WTC11 (cell line): Measurements from ENCODE around the gene SLC6A15. TPM values are rescaled to one million over a fixed set of nuclear protein-coding genes. Genes with fewer than 3 reads are reported as not detected.

Experiments used
- ATAC-seq: fragments of 200-7000 bp; cut with Tn5 transposase; 2 replicates; pipeline ENCODE4 v1.10.0; 2021; ENCODE audit warnings: mild to moderate bottlenecking, moderate library complexity
- CTCF ChIA-PET: fragments of 300-600 bp; sonication (Branson Sonifier 250); formaldehyde crosslinking; loops from one replicate; lab custom pipeline; 2021; ENCODE audit warnings: antibody characterized with exemption; lab: Charles Lee
- POLR2A ChIA-PET: fragments of 350-600 bp; sonication (Branson Sonifier 250); formaldehyde crosslinking; loops from one replicate; lab custom pipeline; 2021; ENCODE audit warnings: antibody characterized with exemption; lab: Charles Lee
- DNase-seq: peaks from one replicate; pipeline ENCODE4 v3.0.0; 2021; ENCODE audit warnings: low spot score
- H3K27ac Mint-ChIP-seq: 2 replicates; pipeline ENCODE4 v1.8.0; 2021; ENCODE audit warnings: mixed read lengths
- H3K27me3 Mint-ChIP-seq: 2 replicates; pipeline ENCODE4 v1.8.0; 2021; ENCODE audit warnings: low read depth, mild to moderate bottlenecking, moderate library complexity, mixed read lengths
- H3K36me3 Mint-ChIP-seq: 2 replicates; pipeline ENCODE4 v1.8.0; 2021; ENCODE audit warnings: mixed read lengths
- H3K4me1 Mint-ChIP-seq: 2 replicates; pipeline ENCODE4 v1.8.0; 2022; ENCODE audit warnings: mixed read lengths
- H3K4me3 Mint-ChIP-seq: 2 replicates; pipeline ENCODE4 v1.8.0; 2021; ENCODE audit warnings: mild to moderate bottlenecking, moderate library complexity, mixed read lengths
- H3K9me3 Mint-ChIP-seq: 2 replicates; pipeline ENCODE4 v1.8.0; 2021; ENCODE audit warnings: mixed read lengths
- AFF4 ChIP-seq: sonication (generic); formaldehyde crosslinking; IDR thresholded peaks from 2 replicates; pipeline ENCODE4 v1.8.1; 2023; ENCODE audit warnings: mild to moderate bottlenecking, missing genetic modification reagents, borderline replicate concordance
- ATF1 ChIP-seq: sonication (generic); formaldehyde crosslinking; IDR thresholded peaks from 2 replicates; pipeline ENCODE4 v1.8.1; 2023; ENCODE audit warnings: mild to moderate bottlenecking, moderate library complexity, missing genetic modification reagents
- ATF2 ChIP-seq: sonication (generic); formaldehyde crosslinking; IDR thresholded peaks from 2 replicates; pipeline ENCODE4 v1.8.1; 2022; ENCODE audit warnings: low read depth, missing genetic modification reagents, borderline replicate concordance
- CBFB ChIP-seq: sonication (generic); formaldehyde crosslinking; IDR thresholded peaks from 2 replicates; pipeline ENCODE4 v1.8.1; 2022; ENCODE audit warnings: mild to moderate bottlenecking, low read depth, missing genetic modification reagents
- CREB1 ChIP-seq: sonication (generic); formaldehyde crosslinking; IDR thresholded peaks from 2 replicates; pipeline ENCODE4 v1.8.0; 2023; ENCODE audit warnings: mild to moderate bottlenecking, missing genetic modification reagents
- EMX1 ChIP-seq: fragments of 250-450 bp; sonication (Bioruptor Pico); IDR thresholded peaks from 2 replicates; pipeline ENCODE4 v1.8.0; 2021; ENCODE audit warnings: mild to moderate bottlenecking
- FOXP4 ChIP-seq: sonication (generic); formaldehyde crosslinking; IDR thresholded peaks from 2 replicates; pipeline ENCODE4 v1.8.0; 2022; ENCODE audit warnings: mild to moderate bottlenecking, missing genetic modification reagents
- NFYB ChIP-seq: sonication (generic); formaldehyde crosslinking; conservative IDR thresholded peaks from 2 replicates; pipeline ENCODE4 v1.8.0; 2022; ENCODE audit warnings: low read depth, missing genetic modification reagents
- RELA ChIP-seq: sonication (generic); formaldehyde crosslinking; IDR thresholded peaks from 2 replicates; pipeline ENCODE4 v1.8.1; 2022; ENCODE audit warnings: missing genetic modification reagents, mild to moderate bottlenecking, borderline replicate concordance
- SMAD3 ChIP-seq: sonication (generic); formaldehyde crosslinking; IDR thresholded peaks from 2 replicates; pipeline ENCODE4 v1.8.0; 2022; ENCODE audit warnings: missing genetic modification reagents, mild to moderate bottlenecking, borderline replicate concordance
- SP1 ChIP-seq: sonication (generic); formaldehyde crosslinking; conservative IDR thresholded peaks from 2 replicates; pipeline ENCODE4 v1.8.1; 2022; ENCODE audit warnings: missing genetic modification reagents
- USF2 ChIP-seq: sonication (generic); formaldehyde crosslinking; IDR thresholded peaks from 2 replicates; pipeline ENCODE4 v1.8.1; 2023; ENCODE audit warnings: mild to moderate bottlenecking, missing genetic modification reagents, moderate library complexity
- ZNF263 ChIP-seq: sonication (generic); formaldehyde crosslinking; IDR thresholded peaks from 2 replicates; pipeline ENCODE4 v1.8.1; 2022; ENCODE audit warnings: low read depth, mild to moderate bottlenecking, moderate library complexity, missing genetic modification reagents
- ZNF317 ChIP-seq: sonication (generic); formaldehyde crosslinking; IDR thresholded peaks from 2 replicates; pipeline ENCODE4 v1.8.1; 2023; ENCODE audit warnings: low read depth, mild to moderate bottlenecking, moderate library complexity, missing genetic modification reagents, borderline replicate concordance
- ZNF396 ChIP-seq: fragments of 250-450 bp; sonication (Bioruptor Pico); IDR thresholded peaks from 2 replicates; pipeline ENCODE4 v1.8.0; 2021; ENCODE audit warnings: mild to moderate bottlenecking, moderate library complexity, borderline replicate concordance
- ZNF416 ChIP-seq: fragments of 250-450 bp; sonication (Bioruptor Pico); IDR thresholded peaks from 2 replicates; pipeline ENCODE4 v1.9.0; 2021; ENCODE audit warnings: mild to moderate bottlenecking, inconsistent platforms
- ZNF512 ChIP-seq: sonication (generic); formaldehyde crosslinking; IDR thresholded peaks from 2 replicates; pipeline ENCODE4 v1.8.1; 2022; ENCODE audit warnings: missing genetic modification reagents, borderline replicate concordance
- total RNA-seq: library from RNA; stranded (reverse); gene quantifications from 3 replicates; pipeline ENCODE4 v1.2.3, GENCODE V29; 2021

Gene SLC6A15
- total RNA-seq, 1 experiment from 2014 or later: 27.0 TPM

- TF ChIP-seq AFF4: no peak
Observed at GRCh38 chr12:84955298-84955697, 42.7 kb upstream of the SLC6A15 start (continued).

GRCh38 chr12:84954415-84954814 is 41.8 kb upstream of the SLC6A15 start:
- no peak overlapping the region for H3K27ac Mint-ChIP-seq
- POLR2A ChIA-PET: no interaction called here
- CTCF ChIA-PET: no interaction called here
- TF ChIP-seq NFYB: no peak
- no peak for TF ChIP-seq ZNF396
- TF ChIP-seq USF2 (CRISPR knock-in tag): no peak
- TF ChIP-seq ZNF263 (CRISPR knock-in tag): no peak
- no peak for TF ChIP-seq CBFB
- no peak for TF ChIP-seq RELA
- TF ChIP-seq FOXP4 (CRISPR knock-in tag): no peak
- TF ChIP-seq ZNF317 (CRISPR knock-in tag): no peak
- no peak for TF ChIP-seq ZNF416
- TF ChIP-seq ATF2 (CRISPR knock-in tag): no peak
- no peak for TF ChIP-seq EMX1
- no peak for TF ChIP-seq SP1
- TF ChIP-seq ZNF512 (CRISPR knock-in tag): no peak
- TF ChIP-seq ATF1: no peak
- no peak for TF ChIP-seq SMAD3 (CRISPR knock-in tag)
- TF ChIP-seq CREB1 (CRISPR knock-in tag): no peak
- no peak overlapping the region for H3K4me3 Mint-ChIP-seq
- no peaks in the 10 kb centered on the region for H3K9me3 Mint-ChIP-seq
- ATAC-seq (no peak), DNase-seq (no peak)
- no peaks in the 10 kb centered on the region for H3K27me3 Mint-ChIP-seq
- no peaks in the 10 kb centered on the region for H3K4me1 Mint-ChIP-seq
- H3K36me3 Mint-ChIP-seq: no peaks in the 10 kb centered on the region
